GM21367 (cell line): ENCODE data around the gene YBX2.

ENCODE experiments used
- ATAC-seq: cut with Tn5 transposase; IDR thresholded peaks from one replicate; pipeline ENCODE4 v1.9.1; 2021; ENCODE audit not compliant: unreplicated experiment

YBX2 gene

DNA sequence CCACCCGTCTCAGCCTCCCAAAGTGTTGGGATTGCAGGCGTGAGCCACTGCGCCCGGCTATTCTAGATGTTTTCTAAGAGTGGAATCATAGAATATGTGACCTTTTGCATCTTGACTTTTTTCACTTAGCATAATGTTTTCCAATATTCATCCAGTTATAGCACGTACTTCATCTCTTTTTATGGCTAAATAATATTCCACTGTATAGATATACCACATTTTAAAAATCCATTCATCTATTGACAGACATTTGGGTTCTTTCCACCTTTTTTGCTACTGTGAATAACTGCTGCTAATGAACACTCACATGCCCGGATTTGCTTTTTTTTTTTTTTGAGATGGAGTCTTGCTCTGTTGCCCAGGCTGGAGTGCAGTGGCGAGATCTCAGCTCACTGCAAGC lies 9.7 kb upstream of the YBX2 start:
- ATAC-seq: no peak

DNA sequence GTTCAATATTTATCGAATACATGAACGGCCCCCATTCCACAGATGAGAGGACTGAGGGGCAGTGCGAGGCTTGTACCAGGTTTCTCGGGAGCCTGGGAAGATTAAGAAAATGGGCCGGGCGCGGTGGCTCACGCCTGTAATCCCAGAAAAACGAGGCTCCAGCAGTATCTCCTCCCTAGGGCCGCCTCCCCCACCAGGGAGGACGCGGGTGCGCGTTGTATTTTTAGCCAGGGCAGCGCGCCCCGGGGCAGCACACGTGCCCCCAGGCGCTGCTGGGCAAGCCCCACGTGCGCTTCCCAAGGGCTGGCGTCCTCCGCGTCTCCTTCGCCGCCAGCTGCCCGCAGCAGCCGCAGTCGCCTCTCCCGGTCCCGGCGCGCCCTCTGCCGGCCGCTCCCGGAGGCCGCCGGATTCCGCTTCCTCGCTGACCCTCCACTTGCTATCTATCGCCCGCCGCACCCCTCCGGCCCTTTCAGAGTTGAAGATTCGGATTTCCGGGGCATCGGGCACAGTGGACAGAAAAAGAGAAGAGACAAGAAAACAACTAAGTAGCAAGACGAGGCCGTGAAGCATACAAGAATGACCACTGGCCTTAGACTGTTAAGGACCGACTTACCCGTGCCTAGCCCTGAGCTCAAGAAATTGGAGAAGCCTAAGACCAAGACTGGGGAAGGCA lies 1.9 kb upstream of the YBX2 start:
- ATAC-seq: no peak

DNA sequence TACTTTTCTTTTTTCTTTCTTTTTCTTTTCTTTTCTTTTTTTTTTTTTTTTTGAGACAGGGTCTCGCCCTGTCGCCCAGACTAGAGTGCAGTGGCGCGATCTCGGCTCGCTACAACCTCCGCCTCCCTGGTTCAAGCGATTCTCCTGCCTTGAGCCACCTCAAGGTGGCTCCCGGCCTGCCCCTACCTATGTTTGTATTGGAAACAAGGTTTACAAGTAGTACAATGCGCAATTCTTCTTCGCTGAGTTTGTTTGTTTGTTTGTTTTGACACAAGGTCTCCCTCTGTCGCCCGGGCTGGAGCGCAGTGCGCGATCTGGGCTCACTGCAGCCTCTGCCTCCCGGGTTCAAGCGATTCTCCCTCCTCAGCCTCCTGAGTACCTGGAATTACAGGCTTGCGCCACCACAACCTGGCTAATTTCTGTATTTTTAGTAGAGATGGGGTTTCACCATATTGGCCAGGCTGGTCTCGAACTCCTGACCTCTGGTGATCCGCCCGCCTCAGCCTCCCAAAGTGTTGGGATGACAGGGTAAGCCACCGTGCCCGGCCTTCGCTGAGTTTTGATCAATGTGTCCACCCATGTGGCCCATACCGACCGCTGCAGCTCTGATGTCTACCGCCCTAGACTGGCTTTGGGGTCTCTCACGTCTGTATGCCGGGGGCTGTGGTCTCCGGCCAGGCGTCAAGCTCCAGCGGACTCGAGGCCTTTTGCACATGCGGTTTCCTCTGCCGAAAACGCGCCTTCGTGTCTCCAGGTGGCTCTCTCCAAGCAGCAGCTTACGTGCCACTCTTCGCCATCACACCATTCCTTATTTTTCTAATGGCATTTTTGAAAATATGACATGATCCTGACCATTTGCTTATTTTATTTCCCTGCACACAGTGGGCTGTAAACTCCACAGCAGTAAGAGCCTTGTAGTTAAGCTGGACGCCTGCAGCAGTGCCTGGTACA lies 1.1 kb upstream of the YBX2 start:
- no peak for ATAC-seq

DNA sequence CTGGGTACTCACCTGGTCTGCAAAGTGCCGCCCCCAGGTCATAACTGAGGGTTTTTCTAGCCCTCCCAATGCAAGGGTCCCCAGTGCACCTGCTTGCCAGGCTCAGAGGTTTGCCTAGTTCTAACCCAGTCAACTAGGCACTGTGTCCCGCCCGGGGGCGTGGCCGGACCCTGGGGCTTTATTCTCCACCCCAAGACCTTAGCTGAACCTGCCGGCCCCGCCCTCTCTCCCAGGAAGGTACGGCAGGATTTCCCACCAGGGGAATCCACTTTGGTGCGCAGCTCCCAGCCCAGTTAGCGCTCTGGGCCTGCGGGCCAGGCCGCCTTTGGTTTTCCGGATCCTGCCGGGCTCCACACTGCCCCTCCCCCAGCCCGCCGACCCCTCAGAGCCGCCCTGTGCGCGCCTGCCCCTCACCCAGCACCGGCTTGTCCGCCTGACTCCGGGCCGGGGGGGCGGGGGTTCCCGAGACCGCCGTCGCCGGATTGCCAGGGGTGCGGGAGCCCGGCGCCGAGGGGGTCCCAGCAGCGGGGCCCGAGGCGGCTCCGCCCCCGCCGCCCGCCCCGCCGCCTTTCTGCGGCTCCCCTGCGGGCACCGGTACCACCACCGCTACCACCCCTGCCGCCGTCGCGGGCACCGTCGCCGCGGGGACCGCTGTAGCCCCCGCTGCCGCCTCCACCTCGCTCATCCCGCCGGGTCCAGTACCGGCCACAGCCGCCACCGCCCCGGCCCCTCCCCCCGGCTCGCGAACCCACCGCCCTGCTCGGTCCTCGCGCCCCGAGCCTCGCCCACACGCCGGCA lies 424 bp downstream of the YBX2 start:
- no peak for ATAC-seq

DNA sequence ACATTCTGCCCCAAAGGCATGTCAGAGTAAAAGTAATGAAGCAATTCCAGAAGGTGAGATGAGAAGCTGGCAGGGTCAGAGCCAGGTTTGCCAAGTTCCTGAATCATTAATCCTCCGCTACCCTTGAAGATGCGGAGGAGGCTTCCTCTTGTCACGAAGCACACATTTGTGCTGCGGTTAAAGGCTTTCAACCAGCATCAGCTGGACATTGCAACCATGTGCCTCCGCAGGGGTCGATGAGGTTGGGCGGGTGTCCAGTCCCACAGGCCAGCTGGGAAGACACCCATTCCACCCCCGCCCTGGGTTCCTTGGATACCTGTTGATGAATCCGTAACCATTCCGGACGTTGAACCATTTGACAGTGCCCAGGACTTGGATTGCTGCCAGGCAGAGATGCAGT lies 1.3 kb downstream of the YBX2 start:
- ATAC-seq: no peak

DNA sequence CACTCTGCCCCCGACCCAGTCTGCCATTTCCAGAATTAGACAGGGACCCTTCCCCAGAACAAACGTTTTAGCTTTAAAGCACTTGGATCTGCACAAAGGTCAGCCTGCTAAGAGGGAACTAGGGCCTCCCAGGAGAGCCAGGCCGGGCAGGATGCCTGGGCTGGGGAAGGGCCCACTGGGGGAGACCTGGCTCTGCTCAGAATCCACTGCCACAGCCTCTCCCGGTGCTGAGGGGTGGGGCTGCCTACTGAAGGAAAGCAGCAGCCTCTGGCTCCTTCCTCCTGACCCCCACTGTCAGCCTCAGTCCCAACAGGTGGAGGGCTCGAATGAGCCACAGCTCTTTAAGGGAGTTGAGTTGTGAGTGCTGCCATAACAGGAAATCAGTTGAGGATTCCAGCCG lies 1.7 kb downstream of the YBX2 start:
- ATAC-seq: no peak

DNA sequence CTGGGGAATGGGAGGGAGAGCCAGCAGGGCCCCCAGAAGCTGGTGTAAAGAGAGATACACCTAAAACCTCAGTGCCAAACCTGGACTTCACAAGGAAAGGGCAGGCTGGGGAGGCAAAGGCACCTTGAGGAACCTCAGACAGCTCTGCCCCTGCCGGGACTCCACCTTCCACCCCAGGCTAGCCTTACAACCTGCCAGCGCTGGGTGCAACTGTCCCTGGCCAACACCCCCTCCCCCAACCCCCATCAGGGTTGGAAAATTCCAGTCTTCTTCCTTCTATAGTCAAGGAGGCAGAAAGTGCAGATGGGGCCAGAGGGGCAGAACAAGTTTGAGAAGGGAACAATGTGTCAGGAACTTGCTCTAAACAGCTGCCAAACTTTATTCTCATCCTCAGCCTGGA lies 2.2 kb downstream of the YBX2 start:
- ATAC-seq: no peak

DNA sequence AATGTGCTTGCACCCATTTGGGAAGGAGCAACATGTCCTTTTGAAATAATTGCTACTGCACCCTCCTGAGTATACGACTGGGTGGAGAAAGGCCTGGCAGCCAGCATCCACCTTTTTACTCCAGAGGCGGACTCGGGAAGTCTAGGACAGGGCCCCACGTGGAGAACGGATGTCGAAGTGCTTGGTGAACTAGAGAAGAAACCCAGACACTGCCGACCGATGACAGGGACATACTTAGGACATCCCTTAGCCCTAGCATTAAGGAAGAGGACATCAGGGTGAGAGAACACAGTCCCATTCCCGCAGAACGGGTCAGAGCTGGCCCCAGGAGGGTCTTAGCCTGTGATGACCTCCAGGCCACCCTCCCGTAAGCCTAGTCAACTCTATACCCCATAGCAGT lies 3.8 kb downstream of the YBX2 start:
- ATAC-seq: no peak

DNA sequence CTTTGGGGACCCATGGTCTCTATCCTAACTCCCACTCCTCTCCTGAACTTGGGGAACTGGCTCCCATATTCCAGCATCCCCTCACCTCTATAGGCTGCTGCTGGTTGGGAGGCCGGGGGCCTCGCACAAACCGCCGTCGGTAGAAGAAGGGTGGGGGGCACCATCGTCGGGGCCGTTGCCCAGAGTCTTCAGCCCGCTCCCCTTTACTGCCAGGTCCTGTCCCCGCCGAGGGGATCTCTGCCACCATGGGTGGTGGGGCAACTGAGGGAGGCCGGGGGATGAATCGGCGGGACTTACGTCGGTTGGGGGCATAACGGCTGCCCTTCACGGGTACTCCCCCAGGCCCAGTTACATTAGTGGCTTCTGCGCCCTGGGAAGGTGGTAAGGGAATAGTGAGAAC lies 4.3 kb downstream of the YBX2 start:
- ATAC-seq: no peak

DNA sequence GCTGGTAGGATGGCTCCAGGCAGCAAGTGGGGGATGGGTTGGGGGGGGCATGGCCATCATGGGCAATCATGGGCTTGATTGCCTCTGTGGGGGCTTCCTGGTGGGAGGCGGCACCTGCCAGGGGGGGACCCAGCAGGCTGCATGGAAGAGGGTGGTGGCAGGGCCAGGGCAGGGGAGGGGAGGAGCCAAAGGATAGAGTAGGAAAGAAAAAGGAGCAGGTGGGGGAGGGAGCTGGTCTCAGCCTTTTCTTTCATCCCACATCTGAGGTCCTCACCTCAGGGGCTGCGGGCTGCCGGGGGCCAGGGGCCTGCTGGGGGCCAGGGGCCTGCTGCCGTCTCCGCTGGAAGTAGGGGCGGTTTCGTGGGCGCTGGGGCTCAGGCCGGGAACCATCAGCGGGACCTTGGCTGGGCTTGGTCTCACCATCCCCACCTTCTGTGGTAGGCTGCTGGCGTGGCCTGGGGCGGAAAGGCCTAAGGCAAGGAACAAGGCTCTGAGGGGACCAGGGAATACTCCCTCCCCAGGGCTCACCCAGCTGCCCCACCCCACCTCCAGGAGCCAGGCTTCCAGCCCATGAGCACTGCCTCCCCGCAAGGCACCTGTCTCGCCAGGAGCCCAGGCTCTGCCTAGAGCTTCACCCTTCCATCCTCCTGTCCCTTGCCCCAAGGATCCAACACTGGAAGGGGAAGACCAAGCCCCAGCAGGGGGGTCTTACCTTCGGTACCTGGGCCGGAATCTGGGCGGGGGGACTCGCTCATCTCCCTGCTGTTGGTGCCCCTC lies 5.0 kb downstream of the YBX2 start:
- no peak for ATAC-seq

DNA sequence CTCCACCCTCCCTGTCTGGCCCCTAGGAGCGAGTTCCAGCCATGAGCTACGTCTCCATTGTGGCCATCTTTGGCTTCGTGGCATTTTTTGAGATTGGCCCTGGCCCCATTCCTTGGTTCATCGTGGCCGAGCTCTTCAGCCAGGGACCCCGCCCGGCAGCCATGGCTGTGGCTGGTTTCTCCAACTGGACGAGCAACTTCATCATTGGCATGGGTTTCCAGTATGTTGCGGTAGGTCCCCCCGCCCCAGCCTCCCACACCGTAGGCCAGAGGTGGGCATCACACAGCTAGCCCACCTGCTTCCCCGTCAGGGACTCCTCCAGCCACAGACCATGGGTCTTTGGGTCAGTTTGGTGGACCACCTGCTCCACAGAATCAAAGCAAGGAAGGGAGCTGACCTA lies 8.8 kb downstream of the YBX2 start:
- ATAC-seq: no peak

DNA sequence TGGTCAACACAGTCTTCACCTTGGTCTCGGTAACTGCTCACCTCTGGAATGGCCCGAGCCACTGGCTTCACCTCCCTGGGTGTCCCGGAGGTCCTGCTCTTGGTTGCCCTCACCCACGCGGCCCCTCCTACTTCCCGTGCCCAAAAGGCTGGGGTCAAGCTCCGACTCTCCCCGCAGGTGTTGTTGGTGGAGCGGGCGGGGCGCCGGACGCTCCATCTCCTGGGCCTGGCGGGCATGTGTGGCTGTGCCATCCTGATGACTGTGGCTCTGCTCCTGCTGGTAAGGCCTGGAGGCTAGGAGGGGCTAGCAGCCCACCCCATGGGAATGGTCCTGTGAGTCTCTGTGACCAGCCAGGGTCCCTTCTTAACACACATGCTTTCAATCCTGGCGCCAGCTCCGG lies 9.5 kb downstream of the YBX2 start:
- ATAC-seq: no peak

DNA sequence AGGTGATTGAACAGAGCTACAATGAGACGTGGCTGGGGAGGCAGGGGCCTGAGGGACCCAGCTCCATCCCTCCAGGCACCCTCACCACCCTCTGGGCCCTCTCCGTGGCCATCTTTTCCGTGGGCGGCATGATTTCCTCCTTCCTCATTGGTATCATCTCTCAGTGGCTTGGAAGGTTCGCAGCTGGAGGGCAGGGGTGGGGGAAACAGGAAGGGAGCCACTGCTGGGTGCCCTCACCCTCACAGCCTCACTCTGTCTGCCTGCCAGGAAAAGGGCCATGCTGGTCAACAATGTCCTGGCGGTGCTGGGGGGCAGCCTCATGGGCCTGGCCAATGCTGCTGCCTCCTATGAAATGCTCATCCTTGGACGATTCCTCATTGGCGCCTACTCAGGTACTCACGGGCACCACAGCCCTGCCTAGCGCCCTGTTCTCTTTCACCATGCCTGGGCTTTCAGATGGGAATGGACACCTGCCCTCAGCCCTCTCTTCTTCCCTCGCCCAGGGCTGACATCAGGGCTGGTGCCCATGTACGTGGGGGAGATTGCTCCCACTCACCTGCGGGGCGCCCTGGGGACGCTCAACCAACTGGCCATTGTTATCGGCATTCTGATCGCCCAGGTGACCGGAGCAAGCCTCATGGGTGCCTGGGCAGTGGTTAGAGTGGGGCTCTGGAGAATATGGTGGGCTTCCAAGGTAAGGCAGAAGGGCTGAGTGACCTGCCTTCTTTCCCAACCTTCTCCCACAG lies 10.8 kb downstream of the YBX2 start:
- no peak for ATAC-seq

DNA sequence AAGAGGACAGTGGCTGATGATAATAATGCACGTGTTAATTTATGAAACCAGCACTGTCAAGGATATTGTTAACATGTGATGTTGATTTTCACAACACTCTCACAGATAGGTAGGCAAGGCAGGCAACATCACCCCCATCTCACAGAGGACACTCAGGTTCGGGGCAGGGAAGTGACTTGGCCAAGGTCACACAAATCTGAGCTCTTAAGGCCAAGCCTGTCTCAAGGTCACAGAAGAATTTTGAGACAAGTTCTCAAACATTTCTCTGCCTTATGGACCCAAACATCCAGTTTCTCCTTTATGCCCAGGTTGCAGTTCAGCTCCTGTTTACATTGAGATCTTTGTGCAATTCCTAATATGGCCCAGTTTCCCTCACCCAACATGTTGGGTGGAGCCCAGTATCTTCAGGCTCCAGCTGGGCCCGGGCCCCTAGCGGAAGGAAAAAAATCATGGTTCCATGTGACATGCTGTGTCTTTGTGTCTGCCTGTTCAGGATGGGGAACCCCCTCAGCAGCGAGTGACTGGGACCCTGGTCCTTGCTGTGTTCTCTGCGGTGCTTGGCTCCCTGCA lies 11.6 kb downstream of the YBX2 start:
- no peak for ATAC-seq

DNA sequence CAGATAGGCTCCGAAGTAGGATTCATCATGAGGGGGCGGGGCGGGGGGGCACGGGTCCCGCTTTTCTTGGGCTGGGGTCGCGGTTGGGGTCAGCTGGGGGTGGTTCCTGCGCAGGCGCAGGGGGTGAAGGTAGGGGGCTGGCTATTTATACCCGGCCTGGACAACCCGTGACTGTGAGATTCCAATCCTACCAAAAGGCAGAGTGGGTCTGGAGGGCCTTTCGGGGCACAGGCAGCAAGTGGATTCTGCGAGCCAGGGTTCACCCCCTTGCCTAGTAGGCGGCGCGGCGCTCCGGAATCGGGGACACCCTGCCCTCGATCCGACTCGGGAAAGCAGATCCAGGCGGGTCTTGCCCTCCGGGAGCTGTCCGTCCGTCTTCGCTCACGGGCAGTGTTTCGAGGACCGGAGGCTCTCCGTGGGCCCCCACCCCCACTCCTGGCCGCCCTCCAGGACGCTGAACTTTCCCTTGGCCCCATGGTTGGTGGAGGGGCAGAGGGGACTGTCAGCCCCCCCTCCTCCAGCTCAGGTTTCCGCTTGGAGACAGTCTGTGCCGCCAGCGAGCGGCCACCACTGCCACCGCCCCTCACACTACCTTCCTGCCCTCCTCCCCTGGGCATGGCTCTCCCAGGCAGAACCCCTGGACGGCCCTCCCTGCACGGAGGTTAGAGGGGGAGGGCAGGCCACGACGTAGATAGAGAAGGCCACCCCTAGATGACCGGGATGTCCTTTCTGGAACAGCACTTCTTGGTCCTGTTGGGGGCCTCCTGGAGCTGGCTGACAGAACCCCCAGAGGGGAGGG lies 12.3 kb downstream of the YBX2 start:
- no peak for ATAC-seq

DNA sequence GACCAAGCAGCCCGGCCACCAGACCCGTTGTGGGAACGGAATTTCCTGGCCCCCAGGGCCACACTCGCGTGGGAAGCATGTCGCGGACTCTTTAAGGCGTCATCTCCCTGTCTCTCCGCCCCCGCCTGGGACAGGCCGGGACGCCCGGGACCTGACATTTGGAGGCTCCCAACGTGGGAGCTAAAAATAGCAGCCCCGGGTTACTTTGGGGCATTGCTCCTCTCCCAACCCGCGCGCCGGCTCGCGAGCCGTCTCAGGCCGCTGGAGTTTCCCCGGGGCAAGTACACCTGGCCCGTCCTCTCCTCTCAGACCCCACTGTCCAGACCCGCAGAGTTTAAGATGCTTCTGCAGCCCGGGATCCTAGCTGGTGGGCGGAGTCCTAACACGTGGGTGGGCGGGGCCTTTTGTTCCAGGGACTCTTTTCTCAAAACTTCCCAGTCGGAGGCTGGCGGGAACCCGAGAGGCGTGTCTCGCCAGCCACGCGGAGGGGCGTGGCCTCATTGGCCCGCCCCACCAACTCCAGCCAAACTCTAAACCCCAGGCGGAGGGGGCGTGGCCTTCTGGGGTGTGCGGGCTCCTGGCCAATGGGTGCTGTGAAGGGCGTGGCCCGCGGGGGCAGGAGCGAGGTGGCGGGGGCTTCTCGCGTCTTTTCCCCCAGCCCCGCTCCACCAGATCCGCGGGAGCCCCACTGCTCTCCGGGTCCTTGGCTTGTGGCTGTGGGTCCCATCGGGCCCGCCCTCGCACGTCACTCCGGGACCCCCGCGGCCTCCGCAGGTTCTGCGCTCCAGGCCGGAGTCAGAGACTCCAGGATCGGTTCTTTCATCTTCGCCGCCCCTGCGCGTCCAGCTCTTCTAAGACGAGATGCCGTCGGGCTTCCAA lies 13.1 kb downstream of the YBX2 start, which contains the start of gene SLC2A4:
Gene SLC2A4, plus strand, starts transcription at position 645 of the 879 bp plus-strand sequence. Its CDS starts 217 bp downstream, at position 862.
- ATAC-seq: no peak

DNA sequence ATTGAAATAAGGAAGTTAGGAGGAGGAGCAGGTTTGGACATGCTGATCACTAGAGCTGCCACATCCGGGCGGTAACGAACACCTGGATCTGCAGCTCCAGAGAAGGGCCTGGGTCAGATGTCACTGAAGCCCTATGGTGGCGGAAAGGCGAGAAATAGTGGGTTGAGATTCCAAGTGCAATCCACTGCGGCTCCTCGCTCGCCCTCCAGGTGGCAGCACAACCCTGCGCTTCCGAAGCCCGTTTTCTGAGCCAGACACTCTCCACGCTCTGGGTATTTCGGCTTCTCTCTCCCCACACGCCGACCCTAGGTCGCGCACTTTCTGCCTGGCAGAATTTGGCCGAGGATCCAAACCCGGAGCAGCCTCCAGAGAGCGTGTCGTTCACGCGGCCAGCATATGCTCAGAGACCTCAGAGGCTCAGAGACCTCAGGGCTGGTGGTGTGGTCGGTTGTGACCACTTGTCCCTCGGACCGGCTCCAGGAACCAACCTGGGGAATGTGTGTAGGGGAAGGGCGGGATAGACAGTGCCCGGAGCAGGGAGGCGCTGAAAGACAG lies 13.8 kb downstream of the YBX2 start:
- peak; percentile 48 for ATAC-seq

DNA sequence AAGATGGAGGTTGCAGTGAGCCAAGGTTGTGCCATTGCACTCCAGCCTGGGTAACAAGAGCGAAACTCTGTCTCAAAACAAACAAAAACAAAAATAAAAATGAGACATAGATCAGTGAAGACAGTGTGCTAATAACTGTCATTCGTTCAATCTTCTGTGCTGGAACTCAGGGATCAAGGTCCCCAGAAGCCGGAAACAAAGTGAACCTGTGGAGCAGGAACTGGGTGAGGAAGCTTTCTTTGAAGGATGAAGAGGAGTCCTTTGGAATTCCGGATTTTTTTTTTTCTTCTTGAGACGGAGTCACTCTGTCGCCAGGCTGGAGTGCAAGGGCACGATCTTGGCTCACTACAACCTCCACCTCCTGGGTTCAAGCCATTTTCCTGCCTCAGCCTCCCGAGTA lies 15.0 kb downstream of the YBX2 start:
- ATAC-seq: no peak
